Measurements from ENCODE around the gene SLAMF8. TPM values are rescaled to one million over a fixed set of nuclear protein-coding genes. Genes with fewer than 3 reads are reported as not detected.

The SLAMF8 gene
- total RNA-seq, 1 experiment from 2014 or later, result not detected

GRCh38 chr1:159825564-159825963 lies 1.1 kb upstream of the SLAMF8 start:
- Mint-ChIP-seq H3K4me3 (ENCODE audit: unreplicated experiment) (no peak overlapping the region), H3K4me1 (ENCODE audit: insufficient read depth, unreplicated experiment) (peaks cover 5% of the 10 kb centered on the region), H3K9me3 (ENCODE audit: unreplicated experiment) (no peaks in the 10 kb centered on the region), H3K36me3 (ENCODE audit: insufficient read depth, unreplicated experiment) (no peaks in the 10 kb centered on the region), H3K27me3 (ENCODE audit: insufficient read depth, unreplicated experiment) (peaks cover 16% of the 10 kb centered on the region), H3K27ac (ENCODE audit: low read depth, unreplicated experiment) (no peak overlapping the region)
- intact Hi-C loops (cut with micrococcal nuclease), result no loop called here
- ChIA-PET CTCF (interaction anchor here (0.6 to 3.3 kb wide), 5 partner anchors 21 to 67 kb away, joined by 3 to 23 read pairs (median 5); no protein-coding TSS in a partner anchor), POLR2A (interaction anchor here (0.6 kb wide), 1 partner anchor 181 kb away, joined by 3 read pairs; no protein-coding TSS in a partner anchor)
- TF ChIP-seq CTCF (IDR thresholded peaks at IDR 0.05; ENCODE audit: unreplicated experiment), result no peak
- no TSS peak for BruUV-seq (replicated peaks)
- DNase-seq (ENCODE audit: unreplicated experiment), result no peak

- Mint-ChIP-seq H3K36me3 (ENCODE audit: insufficient read depth, unreplicated experiment) (no peaks in the 10 kb centered on the region), H3K4me3 (ENCODE audit: unreplicated experiment) (no peak overlapping the region), H3K27ac (ENCODE audit: low read depth, unreplicated experiment) (no peak overlapping the region), H3K9me3 (ENCODE audit: unreplicated experiment) (no peaks in the 10 kb centered on the region), H3K27me3 (ENCODE audit: insufficient read depth, unreplicated experiment) (peaks cover 11% of the 10 kb centered on the region), H3K4me1 (ENCODE audit: insufficient read depth, unreplicated experiment) (peaks cover 5% of the 10 kb centered on the region)
- intact Hi-C loops (cut with micrococcal nuclease), result no loop called here
- BruUV-seq (replicated peaks), result no TSS peak
- ChIA-PET CTCF (interaction anchor here (0.6 to 3.3 kb wide), 8 partner anchors 25 to 180 kb away, joined by 3 to 23 read pairs (median 4); partner anchors contain the start of gene FCRL6), POLR2A (no interaction called here)
- no peak for TF ChIP-seq CTCF (IDR thresholded peaks at IDR 0.05; ENCODE audit: unreplicated experiment)
- DNase-seq (ENCODE audit: unreplicated experiment), result no peak
Observed at GRCh38 chr1:159827102-159827490, 423 bp downstream of the SLAMF8 start.

GRCh38 chr1:159827549-159827948 lies 876 bp downstream of the SLAMF8 start:
- H3K9me3 Mint-ChIP-seq (ENCODE audit: unreplicated experiment), result no peaks in the 10 kb centered on the region
- peaks cover 5% of the 10 kb centered on the region for H3K4me1 Mint-ChIP-seq (ENCODE audit: insufficient read depth, unreplicated experiment)
- H3K36me3 Mint-ChIP-seq (ENCODE audit: insufficient read depth, unreplicated experiment), result no peaks in the 10 kb centered on the region
- ChIA-PET POLR2A (no interaction called here), CTCF (interaction anchor here (0.6 to 3.3 kb wide), 7 partner anchors 25 to 180 kb away, joined by 3 to 23 read pairs (median 4); partner anchors contain the start of gene FCRL6)
- H3K27ac Mint-ChIP-seq (ENCODE audit: low read depth, unreplicated experiment), result no peak overlapping the region
- intact Hi-C loops (cut with micrococcal nuclease), result no loop called here
- no peak overlapping the region for H3K4me3 Mint-ChIP-seq (ENCODE audit: unreplicated experiment)
- TF ChIP-seq CTCF (IDR thresholded peaks at IDR 0.05; ENCODE audit: unreplicated experiment), result no peak
- peaks cover 7% of the 10 kb centered on the region for H3K27me3 Mint-ChIP-seq (ENCODE audit: insufficient read depth, unreplicated experiment)
- BruUV-seq (replicated peaks), result no TSS peak
- no peak for DNase-seq (ENCODE audit: unreplicated experiment)

GRCh38 chr1:159828176-159828575 lies 1.5 kb downstream of the SLAMF8 start:
- intact Hi-C loops (cut with micrococcal nuclease), result no loop called here
- no peaks in the 10 kb centered on the region for H3K36me3 Mint-ChIP-seq (ENCODE audit: insufficient read depth, unreplicated experiment)
- CTCF ChIA-PET, result interaction anchor here (0.6 to 7.1 kb wide), 6 partner anchors 26 to 215 kb away, joined by 3 to 54 read pairs (median 6); partner anchors contain the start of gene FCRL6
- TF ChIP-seq CTCF (IDR thresholded peaks at IDR 0.05; ENCODE audit: unreplicated experiment), result no peak
- H3K9me3 Mint-ChIP-seq (ENCODE audit: unreplicated experiment), result no peaks in the 10 kb centered on the region
- POLR2A ChIA-PET, result no interaction called here
- peak; percentile 21 for DNase-seq (ENCODE audit: unreplicated experiment)
- peaks cover under 1% of the 10 kb centered on the region for H3K27me3 Mint-ChIP-seq (ENCODE audit: insufficient read depth, unreplicated experiment)
- peaks cover 5% of the 10 kb centered on the region for H3K4me1 Mint-ChIP-seq (ENCODE audit: insufficient read depth, unreplicated experiment)
- no peak overlapping the region for H3K4me3 Mint-ChIP-seq (ENCODE audit: unreplicated experiment)
- BruUV-seq (replicated peaks), result no TSS peak
- no peak overlapping the region for H3K27ac Mint-ChIP-seq (ENCODE audit: low read depth, unreplicated experiment)
